GM18909 (cell line): ENCODE results near the gene SMARCA4.
A peak's percentile ranks its signal among the peaks of the same experiment; 100 is the strongest.

Experiments used
- ATAC-seq: cut with Tn5 transposase; IDR thresholded peaks from one replicate; pipeline ENCODE4 v1.9.1; 2021; ENCODE audit warnings: mild to moderate bottlenecking; ENCODE audit not compliant: unreplicated experiment, poor library complexity

The SMARCA4 gene

DNA sequence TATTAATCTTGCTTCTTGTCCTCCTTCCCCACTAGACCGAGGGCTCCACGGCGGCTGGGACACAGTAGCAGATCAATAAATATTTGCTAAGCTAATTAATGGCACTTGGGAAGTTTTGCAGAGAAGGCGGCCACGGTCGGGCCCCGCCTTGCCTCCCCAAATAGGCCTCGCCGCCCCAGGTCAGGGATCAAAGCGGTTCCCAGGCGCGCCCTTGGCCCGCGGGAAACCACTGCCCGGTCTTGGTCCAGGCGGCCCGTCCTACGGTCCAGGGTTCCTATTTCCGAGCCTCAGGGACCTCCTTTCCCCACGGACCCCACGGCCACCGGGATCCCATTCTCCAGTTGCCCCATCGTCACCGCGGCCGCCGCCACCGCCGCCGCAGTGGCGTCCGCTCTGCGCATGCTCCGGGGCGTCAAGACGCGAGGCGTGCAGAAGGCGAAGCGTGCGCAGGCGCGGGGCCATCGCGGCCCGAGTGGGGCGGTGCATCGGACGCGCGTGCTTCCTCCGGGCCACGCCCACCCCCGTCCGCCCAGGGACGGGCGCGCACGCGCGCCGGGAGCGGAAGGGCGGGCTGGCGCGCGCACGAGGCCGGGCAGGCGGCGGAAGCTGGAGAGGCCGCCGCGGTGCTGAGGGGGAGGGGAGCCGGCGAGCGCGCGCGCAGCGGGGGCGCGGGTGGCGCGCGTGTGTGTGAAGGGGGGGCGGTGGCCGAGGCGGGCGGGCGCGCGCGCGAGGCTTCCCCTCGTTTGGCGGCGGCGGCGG is at the start of gene SMARCA4:
Gene SMARCA4 (plus strand): TSS at position 717 of the 759 bp plus-strand sequence. CDS start 23,122 bp downstream, outside the sequence.
- ATAC-seq: peak; percentile 81

- no peak for ATAC-seq
These were observed 49.1 kb upstream of the SMARCA4 start for GRCh38 chr19:10911579-10912363.

- ATAC-seq: no peak
These were observed 48.2 kb upstream of the SMARCA4 start for GRCh38 chr19:10912619-10913018.

DNA sequence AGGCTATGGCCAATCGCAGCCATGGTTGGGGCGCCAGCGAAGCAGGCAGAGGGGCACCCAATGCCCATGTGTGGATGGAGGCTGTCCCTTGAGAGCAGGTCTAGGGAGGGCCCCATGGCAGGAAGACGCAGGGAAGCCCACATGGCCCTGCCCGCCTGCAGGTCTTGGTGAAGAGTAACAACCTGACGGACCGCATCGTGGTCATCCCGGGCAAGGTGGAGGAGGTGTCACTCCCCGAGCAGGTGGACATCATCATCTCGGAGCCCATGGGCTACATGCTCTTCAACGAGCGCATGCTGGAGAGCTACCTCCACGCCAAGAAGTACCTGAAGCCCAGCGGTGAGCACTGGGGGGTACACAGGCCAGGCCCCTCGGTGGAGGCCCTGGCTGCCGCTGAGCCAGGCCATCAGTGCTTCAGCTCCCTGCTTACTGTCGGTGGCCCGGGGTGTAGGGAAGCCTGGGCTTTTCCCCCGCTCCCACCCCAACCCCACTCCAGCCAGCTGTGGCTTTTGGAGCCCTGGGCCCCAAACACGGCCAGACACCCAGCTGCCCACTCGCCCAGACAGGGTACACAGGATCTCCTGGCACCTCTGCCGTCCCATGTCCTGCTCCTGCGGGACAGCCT is 47.0 kb upstream of the SMARCA4 start:
- ATAC-seq: no peak

DNA sequence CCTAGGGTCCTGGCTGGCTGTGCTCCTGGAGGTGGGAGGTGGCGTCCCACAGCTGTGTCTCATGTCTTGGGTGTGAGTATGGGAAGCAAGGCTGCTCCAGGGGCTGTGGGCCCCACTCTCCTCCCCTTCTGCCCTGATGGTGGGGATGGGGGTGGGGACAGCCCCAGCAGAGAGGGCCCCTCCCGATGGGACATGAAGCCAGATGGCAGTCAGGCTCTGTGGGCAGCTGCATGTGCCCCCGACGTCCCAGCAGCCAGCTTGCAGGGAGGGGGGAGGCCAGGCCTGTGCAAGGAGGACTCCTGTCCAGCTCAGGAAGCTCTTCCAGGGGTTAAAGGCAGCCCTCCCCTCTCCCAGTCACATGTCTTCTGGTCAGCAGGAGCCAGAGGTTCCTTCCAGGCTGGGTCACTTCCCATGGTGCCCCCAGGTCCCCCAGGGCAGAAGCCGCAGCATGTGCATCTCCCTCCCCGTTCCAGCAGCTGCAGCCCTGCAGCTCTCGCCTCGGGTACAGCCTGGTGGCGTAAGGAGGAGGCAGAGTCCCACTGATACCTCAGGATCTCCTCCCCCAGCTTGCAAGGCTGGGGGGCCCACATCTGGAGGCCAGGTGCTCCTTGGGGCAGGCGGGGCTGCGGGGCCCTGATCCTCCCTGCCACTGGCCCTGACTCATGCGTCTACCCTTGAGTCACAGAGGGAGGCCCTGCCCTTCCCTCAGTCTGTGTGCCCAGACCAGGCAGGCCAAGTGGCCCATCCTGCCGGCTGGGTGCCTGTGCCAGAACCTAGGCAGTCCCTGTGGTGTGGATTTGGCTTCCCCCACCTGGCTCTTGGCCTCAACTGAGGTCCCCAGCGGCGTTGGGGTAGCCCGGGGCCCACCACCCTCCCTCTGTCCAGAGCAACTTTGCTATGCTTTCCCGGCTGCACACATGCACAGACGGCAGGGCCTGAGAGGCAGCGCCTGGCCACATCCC is 45.4 kb upstream of the SMARCA4 start:
- no peak for ATAC-seq

DNA sequence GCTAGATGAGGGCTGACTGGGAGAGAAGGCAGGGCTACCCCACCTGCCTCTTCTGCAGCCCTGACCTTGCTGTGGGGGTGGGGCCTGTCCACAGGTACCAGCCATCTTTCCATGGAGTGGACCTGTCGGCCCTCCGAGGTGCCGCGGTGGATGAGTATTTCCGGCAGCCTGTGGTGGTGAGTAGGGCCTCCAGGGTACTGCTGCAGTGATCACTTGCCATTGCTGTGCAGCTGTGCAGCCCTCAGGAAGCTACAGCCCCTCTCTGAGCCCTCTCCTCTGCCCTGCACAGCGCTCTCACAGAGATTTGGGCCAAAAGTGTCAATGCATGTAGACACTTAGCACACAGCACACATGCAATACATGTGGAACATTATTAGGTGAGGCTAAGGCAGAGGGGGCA is 44.2 kb upstream of the SMARCA4 start:
- ATAC-seq: no peak

DNA sequence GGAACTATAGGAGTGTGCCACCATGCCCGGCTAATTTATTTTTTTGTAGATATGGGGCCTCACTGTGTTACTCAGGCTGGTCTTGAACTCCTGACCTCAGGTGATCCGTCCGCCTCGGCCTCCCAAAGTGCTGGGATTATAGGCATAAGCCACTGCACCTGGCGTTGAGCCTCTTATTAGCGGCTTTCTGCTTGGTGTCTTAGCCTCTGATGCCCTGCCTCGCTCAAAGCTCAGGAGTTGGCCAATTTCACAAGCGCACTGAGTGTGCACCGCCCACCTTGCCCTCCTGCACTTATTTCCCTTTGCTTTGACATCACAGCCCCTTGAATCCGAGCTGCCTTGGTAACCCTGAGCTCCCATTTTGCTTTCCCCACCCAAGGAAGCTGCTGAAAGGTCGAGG is 42.5 kb upstream of the SMARCA4 start:
- no peak for ATAC-seq

DNA sequence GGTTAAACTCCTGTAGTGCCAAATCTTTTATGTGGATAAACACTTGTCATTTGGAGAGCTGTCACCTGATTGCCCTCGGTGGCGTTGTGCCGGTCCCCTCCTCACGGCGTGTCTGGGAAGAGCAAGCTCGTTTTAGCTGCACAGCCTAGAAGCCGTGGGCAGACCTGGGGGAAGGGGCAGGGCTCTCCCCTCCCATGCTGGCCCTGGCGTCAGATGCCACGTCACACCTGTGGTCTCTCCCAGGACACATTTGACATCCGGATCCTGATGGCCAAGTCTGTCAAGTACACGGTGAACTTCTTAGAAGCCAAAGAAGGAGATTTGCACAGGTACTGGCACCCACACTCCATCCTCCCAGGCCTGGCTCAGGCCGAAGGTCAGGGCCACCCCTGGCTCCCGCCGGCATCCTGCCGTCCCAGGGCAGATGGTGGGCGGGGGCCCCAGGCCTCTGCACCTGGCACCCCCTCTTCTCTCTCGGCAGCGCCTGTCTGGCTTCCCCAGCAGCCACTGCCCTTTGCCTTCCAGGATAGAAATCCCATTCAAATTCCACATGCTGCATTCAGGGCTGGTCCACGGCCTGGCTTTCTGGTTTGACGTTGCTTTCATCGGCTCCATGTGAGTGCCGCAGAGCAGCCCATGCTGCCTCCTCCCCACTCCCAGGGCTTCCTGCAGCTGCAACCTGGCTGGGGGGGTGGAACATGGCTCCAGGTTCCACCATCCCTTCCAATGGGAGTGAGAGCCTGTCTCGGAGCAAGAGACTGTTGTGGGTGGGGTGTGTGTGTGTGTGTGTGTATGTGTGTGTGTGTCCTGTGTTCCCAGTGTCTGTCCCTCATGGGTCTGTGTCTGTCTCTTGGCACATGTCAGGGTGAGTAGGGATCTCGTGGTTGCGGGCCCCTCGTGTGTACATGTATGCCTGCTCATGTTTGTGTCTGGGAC is 41.2 kb upstream of the SMARCA4 start:
- no peak for ATAC-seq

DNA sequence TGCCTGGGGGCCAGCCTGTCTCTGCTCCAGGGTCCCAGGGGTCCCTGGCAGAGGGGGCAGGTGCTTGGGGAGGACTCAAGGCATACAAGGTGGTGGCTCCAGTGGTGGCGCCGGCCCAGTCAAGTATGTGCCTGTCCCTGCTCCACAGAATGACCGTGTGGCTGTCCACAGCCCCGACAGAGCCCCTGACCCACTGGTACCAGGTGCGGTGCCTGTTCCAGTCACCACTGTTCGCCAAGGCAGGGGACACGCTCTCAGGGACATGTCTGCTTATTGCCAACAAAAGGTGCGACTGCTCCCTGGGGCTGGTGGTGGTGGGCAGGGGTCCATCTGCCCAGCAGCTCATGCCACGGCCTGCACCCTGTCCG is 40.6 kb upstream of the SMARCA4 start:
- no peak for ATAC-seq

GRCh38 chr19:10920781-10921180 is 40.0 kb upstream of the SMARCA4 start:
- no peak for ATAC-seq

GRCh38 chr19:10921199-10921909 is 39.5 kb upstream of the SMARCA4 start:
- no peak for ATAC-seq

DNA sequence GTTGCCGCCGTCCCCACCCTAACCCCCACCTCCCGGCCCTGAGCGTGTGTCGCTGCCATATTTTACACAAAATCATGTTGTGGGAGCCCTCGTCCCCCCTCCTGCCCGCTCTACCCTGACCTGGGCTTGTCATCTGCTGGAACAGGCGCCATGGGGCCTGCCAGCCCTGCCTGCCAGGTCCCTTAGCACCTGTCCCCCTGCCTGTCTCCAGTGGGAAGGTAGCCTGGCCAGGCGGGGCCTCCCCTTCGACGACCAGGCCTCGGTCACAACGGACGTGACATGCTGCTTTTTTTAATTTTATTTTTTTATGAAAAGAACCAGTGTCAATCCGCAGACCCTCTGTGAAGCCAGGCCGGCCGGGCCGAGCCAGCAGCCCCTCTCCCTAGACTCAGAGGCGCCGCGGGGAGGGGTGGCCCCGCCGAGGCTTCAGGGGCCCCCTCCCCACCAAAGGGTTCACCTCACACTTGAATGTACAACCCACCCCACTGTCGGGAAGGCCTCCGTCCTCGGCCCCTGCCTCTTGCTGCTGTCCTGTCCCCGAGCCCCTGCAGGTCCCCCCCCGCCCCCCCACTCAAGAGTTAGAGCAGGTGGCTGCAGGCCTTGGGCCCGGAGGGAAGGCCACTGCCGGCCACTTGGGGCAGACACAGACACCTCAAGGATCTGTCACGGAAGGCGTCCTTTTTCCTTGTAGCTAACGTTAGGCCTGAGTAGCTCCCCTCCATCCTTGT is 38.8 kb upstream of the SMARCA4 start:
- ATAC-seq: no peak

GRCh38 chr19:10922638-10923014 is 38.2 kb upstream of the SMARCA4 start:
- ATAC-seq: no peak

GRCh38 chr19:10923260-10924112 is 37.3 kb upstream of the SMARCA4 start:
- no peak for ATAC-seq

GRCh38 chr19:10924597-10924996 is 36.2 kb upstream of the SMARCA4 start:
- ATAC-seq: no peak

GRCh38 chr19:10927730-10928562 is 32.9 kb upstream of the SMARCA4 start:
- no peak for ATAC-seq
